Suprapubic skin (tissue), 3 donors: ENCODE data around the gene AARSD1.
"Not testable (repeated sequence)": the region's sequence is repeated elsewhere in the genome, so short reads cannot be mapped to it uniquely, and the experiment has no call there.

Source experiments
- POLR2A ChIP-seq, 2 donors: fragments of 450-650 bp; IDR thresholded peaks; one replicate each; pipeline ENCODE4 v1.6.1; 2017; ENCODE audit warnings: antibody characterized with exemption in 2 of 2, mild to moderate bottlenecking in 2 of 2, moderate library complexity in 2 of 2
- TF ChIP-seq, protein P1 (sequence below), 2 donors: fragments of 200-600 bp in 1 of 2; fragments of 450-650 bp in 1 of 2; sonication (generic) in 1 of 2; IDR thresholded peaks; one replicate each; pipeline ENCODE4 v1.5.1; 2016 to 2019; ENCODE audit warnings: antibody characterized with exemption in 2 of 2, mild to moderate bottlenecking in 1 of 2, moderate library complexity in 1 of 2

DNA sequence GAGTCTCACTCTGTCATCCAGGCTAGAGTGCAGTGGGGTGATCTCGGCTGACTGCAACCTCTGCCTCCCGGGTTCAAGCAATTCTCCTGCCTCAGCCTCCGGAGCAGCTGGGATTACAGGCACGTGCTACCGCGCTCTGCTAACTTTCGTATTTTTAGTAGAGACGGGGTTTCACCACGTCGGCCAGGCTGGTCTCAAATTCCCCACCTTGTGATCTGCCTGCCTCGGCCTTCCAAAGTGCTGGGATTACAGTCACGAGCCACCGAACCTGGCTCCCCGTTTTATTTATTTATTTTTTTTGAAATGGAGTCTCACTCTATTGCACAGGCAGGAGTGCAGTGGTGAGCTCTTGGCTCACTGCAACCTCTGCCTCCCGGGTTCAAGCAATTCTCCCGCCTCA lies 11.4 kb upstream of the AARSD1 start:
- TF ChIP-seq, protein P1, sequence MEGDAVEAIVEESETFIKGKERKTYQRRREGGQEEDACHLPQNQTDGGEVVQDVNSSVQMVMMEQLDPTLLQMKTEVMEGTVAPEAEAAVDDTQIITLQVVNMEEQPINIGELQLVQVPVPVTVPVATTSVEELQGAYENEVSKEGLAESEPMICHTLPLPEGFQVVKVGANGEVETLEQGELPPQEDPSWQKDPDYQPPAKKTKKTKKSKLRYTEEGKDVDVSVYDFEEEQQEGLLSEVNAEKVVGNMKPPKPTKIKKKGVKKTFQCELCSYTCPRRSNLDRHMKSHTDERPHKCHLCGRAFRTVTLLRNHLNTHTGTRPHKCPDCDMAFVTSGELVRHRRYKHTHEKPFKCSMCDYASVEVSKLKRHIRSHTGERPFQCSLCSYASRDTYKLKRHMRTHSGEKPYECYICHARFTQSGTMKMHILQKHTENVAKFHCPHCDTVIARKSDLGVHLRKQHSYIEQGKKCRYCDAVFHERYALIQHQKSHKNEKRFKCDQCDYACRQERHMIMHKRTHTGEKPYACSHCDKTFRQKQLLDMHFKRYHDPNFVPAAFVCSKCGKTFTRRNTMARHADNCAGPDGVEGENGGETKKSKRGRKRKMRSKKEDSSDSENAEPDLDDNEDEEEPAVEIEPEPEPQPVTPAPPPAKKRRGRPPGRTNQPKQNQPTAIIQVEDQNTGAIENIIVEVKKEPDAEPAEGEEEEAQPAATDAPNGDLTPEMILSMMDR (IDR thresholded peaks at IDR 0.05): not testable (repeated sequence)
- not testable (repeated sequence) for TF ChIP-seq POLR2A (IDR thresholded peaks at IDR 0.05)
